GM12878 (cell line): ENCODE data around the gene ZNF581. TPM values are rescaled to one million over a fixed set of nuclear protein-coding genes. Genes with fewer than 3 reads are reported as not detected.
A peak's percentile ranks its signal among the peaks of the same experiment; 100 is the strongest.

ENCODE experiments used
- CHD1 ChIP-seq: IDR thresholded peaks from 2 replicates; pipeline ENCODE4 v1.6.1; 2012; ENCODE audit warnings: low read depth, low read length, improper control_type of control experiment
- GABPA ChIP-seq: IDR thresholded peaks from 2 replicates; pipeline ENCODE4 v1.6.1; 2014; ENCODE audit warnings: antibody characterized with exemption, low read depth, mild to moderate bottlenecking, inconsistent platforms
- HCFC1 ChIP-seq: fragments of 150-350 bp; IDR thresholded peaks from 2 replicates; pipeline ENCODE4 v1.6.1; 2014; ENCODE audit warnings: low read length
- HSF1 ChIP-seq: fragments of 150-350 bp; IDR thresholded peaks from 2 replicates; pipeline ENCODE4 v1.6.1; 2014; ENCODE audit warnings: mild to moderate bottlenecking, low read depth, low read length
- IRF3 ChIP-seq: fragments of 450-650 bp; IDR thresholded peaks from 2 replicates; pipeline ENCODE4 v1.6.1; 2014; ENCODE audit warnings: mild to moderate bottlenecking
- JUNB ChIP-seq: IDR thresholded peaks from 2 replicates; pipeline ENCODE4 v1.6.1; 2016; ENCODE audit warnings: antibody characterized with exemption, mild to moderate bottlenecking
- NBN ChIP-seq: fragments of 450-650 bp; IDR thresholded peaks from 2 replicates; pipeline ENCODE4 v1.6.1; 2016
- WRNIP1 ChIP-seq: IDR thresholded peaks from 2 replicates; pipeline ENCODE4 v1.6.1; 2011; ENCODE audit warnings: low read depth, low read length, improper control_type of control experiment, borderline replicate concordance
- YY1 ChIP-seq: IDR thresholded peaks from 2 replicates; pipeline ENCODE4 v1.6.1; 2011; ENCODE audit warnings: low read depth, mild to moderate bottlenecking, low read length
- ZBTB11 ChIP-seq: fragments of 450-650 bp; formaldehyde crosslinking; IDR thresholded peaks from 2 replicates; pipeline ENCODE4 v1.5.0; 2022; ENCODE audit warnings: mild to moderate bottlenecking, missing genetic modification characterization
- ZNF207 ChIP-seq: fragments of 450-650 bp; IDR thresholded peaks from 2 replicates; pipeline ENCODE4 v1.6.1; 2014; ENCODE audit warnings: antibody characterized with exemption, mild to moderate bottlenecking, borderline replicate concordance
- polyA plus RNA-seq, 11 experiments: library from polyadenylated mRNA; depleted of rRNA in 4 of 11; unstranded in 6 of 11; stranded (reverse) in 5 of 11; fragments of >200 nt; fragmentation: Nextera tagmentation in 4 of 11; fragmentation: Illumina TruSeq in 1 of 11; extraction: Ambion mirVana in 4 of 11; extraction: Trizol in 1 of 11; gene quantifications; 1 replicate in 1 of 11; 2 replicates in 10 of 11; pipeline versions ENCODE4 v1.2.1 to v1.2.3, GENCODE V29; 2011 to 2016; ENCODE audit warnings: inconsistent platforms in 2 of 11, missing spikeins in 2 of 11, low read depth in 1 of 11
- total RNA-seq, 4 experiments: library from RNA; depleted of rRNA in 3 of 4; stranded (reverse); fragments of >200 nt in 3 of 4; fragmentation: Illumina TruSeq in 1 of 4; extraction: Trizol in 1 of 4; gene quantifications; 2 replicates each; pipeline versions ENCODE4 v1.2.1 to v1.2.3, GENCODE V29; 2013 to 2021
- TF ChIP-seq, protein P1 (sequence below): fragments of 450-650 bp; conservative IDR thresholded peaks from 2 replicates; pipeline ENCODE4 v1.6.1; 2017; ENCODE audit warnings: mild to moderate bottlenecking, moderate library complexity
- TF ChIP-seq, protein P2 (sequence below): fragments of 450-650 bp; IDR thresholded peaks from 2 replicates; pipeline ENCODE4 v1.6.1; 2018; ENCODE audit warnings: mild to moderate bottlenecking, low read depth, moderate library complexity; ENCODE audit not compliant: partially characterized antibody
- TF ChIP-seq, protein P3 (sequence below): IDR thresholded peaks from 2 replicates; pipeline ENCODE4 v1.6.1; 2012; ENCODE audit warnings: low read depth, low read length, improper control_type of control experiment
- TF ChIP-seq, protein P4 (sequence below): fragments of 450-650 bp; IDR thresholded peaks from 2 replicates; pipeline ENCODE4 v1.6.1; 2017; ENCODE audit warnings: borderline replicate concordance

ZNF581 gene
- total and polyA plus RNA-seq, 10 of the 15 experiments (the other 5 are each of a cell fraction or from before 2014, with no cell fraction given) = 4.7 to 45.4 (median 22.2) TPM

- TF ChIP-seq, protein P1, sequence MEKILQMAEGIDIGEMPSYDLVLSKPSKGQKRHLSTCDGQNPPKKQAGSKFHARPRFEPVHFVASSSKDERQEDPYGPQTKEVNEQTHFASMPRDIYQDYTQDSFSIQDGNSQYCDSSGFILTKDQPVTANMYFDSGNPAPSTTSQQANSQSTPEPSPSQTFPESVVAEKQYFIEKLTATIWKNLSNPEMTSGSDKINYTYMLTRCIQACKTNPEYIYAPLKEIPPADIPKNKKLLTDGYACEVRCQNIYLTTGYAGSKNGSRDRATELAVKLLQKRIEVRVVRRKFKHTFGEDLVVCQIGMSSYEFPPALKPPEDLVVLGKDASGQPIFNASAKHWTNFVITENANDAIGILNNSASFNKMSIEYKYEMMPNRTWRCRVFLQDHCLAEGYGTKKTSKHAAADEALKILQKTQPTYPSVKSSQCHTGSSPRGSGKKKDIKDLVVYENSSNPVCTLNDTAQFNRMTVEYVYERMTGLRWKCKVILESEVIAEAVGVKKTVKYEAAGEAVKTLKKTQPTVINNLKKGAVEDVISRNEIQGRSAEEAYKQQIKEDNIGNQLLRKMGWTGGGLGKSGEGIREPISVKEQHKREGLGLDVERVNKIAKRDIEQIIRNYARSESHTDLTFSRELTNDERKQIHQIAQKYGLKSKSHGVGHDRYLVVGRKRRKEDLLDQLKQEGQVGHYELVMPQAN = peak; percentile 92
- no peak for TF ChIP-seq JUNB
- TF ChIP-seq ZBTB11 (CRISPR knock-in tag) = peak; percentile 65
- peak; percentile 75 for TF ChIP-seq HCFC1
- no peak; the same call in 1 of the 2 replicates for TF ChIP-seq IRF3
- TF ChIP-seq, protein P2, sequence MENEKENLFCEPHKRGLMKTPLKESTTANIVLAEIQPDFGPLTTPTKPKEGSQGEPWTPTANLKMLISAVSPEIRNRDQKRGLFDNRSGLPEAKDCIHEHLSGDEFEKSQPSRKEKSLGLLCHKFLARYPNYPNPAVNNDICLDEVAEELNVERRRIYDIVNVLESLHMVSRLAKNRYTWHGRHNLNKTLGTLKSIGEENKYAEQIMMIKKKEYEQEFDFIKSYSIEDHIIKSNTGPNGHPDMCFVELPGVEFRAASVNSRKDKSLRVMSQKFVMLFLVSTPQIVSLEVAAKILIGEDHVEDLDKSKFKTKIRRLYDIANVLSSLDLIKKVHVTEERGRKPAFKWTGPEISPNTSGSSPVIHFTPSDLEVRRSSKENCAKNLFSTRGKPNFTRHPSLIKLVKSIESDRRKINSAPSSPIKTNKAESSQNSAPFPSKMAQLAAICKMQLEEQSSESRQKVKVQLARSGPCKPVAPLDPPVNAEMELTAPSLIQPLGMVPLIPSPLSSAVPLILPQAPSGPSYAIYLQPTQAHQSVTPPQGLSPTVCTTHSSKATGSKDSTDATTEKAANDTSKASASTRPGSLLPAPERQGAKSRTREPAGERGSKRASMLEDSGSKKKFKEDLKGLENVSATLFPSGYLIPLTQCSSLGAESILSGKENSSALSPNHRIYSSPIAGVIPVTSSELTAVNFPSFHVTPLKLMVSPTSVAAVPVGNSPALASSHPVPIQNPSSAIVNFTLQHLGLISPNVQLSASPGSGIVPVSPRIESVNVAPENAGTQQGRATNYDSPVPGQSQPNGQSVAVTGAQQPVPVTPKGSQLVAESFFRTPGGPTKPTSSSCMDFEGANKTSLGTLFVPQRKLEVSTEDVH = no peak
- TF ChIP-seq, protein P3, sequence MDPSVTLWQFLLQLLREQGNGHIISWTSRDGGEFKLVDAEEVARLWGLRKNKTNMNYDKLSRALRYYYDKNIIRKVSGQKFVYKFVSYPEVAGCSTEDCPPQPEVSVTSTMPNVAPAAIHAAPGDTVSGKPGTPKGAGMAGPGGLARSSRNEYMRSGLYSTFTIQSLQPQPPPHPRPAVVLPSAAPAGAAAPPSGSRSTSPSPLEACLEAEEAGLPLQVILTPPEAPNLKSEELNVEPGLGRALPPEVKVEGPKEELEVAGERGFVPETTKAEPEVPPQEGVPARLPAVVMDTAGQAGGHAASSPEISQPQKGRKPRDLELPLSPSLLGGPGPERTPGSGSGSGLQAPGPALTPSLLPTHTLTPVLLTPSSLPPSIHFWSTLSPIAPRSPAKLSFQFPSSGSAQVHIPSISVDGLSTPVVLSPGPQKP = peak; percentile 82
- no peak for TF ChIP-seq CHD1
- no peak for TF ChIP-seq WRNIP1
- peak; percentile 78; the same call in 1 of the 2 replicates for TF ChIP-seq YY1
- TF ChIP-seq HSF1 = no peak
- TF ChIP-seq NBN = peak; percentile 77
- TF ChIP-seq, protein P4, sequence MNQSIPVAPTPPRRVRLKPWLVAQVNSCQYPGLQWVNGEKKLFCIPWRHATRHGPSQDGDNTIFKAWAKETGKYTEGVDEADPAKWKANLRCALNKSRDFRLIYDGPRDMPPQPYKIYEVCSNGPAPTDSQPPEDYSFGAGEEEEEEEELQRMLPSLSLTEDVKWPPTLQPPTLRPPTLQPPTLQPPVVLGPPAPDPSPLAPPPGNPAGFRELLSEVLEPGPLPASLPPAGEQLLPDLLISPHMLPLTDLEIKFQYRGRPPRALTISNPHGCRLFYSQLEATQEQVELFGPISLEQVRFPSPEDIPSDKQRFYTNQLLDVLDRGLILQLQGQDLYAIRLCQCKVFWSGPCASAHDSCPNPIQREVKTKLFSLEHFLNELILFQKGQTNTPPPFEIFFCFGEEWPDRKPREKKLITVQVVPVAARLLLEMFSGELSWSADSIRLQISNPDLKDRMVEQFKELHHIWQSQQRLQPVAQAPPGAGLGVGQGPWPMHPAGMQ = no peak
- TF ChIP-seq GABPA = peak; percentile 93
- no peak; the same call in 1 of the 2 replicates for TF ChIP-seq ZNF207
These were observed 31.6 kb downstream of the ZNF581 start, which contains the start of gene EPN1 (continued) for GRCh38 chr19:55674841-55675660.
